H9 (cell line): ENCODE measurements around the gene EML1. TPM values are rescaled to one million over a fixed set of nuclear protein-coding genes. Genes with fewer than 3 reads are reported as not detected.
A peak's percentile ranks its signal among the peaks of the same experiment; 100 is the strongest.

Experiments used
- DNase-seq: peaks from one replicate; pipeline ENCODE4 v3.0.0-alpha.2; 2017
- H2AFZ ChIP-seq: one replicate; pipeline ENCODE4 v1.6.1; 2013; ENCODE audit warnings: mild to moderate bottlenecking, low read length, control low read depth, moderate library complexity
- H2AK5ac ChIP-seq: 2 replicates; pipeline ENCODE4 v1.6.1; 2013; ENCODE audit warnings: low read length, control low read depth, mixed read lengths; ENCODE audit not compliant: insufficient read length
- H2BK120ac ChIP-seq: one replicate; pipeline ENCODE4 v1.6.1; 2013; ENCODE audit warnings: low read depth, mild to moderate bottlenecking, low read length, control low read depth, inconsistent platforms; ENCODE audit not compliant: poor library complexity, severe bottlenecking
- H2BK12ac ChIP-seq: 2 replicates; pipeline ENCODE4 v1.6.1; 2013; ENCODE audit warnings: low read length, control low read depth, mixed read lengths, low read depth; ENCODE audit not compliant: insufficient read length
- H2BK15ac ChIP-seq: 2 replicates; pipeline ENCODE4 v1.6.1; 2013; ENCODE audit warnings: low read depth, low read length, control low read depth
- H2BK20ac ChIP-seq: one replicate; pipeline ENCODE4 v1.6.1; 2013; ENCODE audit warnings: low read depth, mild to moderate bottlenecking, low read length, control low read depth, inconsistent platforms; ENCODE audit not compliant: poor library complexity, severe bottlenecking
- H2BK5ac ChIP-seq: 2 replicates; pipeline ENCODE4 v1.6.1; 2013; ENCODE audit warnings: low read length, control low read depth, mixed read lengths; ENCODE audit not compliant: insufficient read length
- H3K14ac ChIP-seq: 2 replicates; pipeline ENCODE4 v1.6.1; 2013; ENCODE audit warnings: low read length, control low read depth; ENCODE audit not compliant: insufficient read depth
- H3K18ac ChIP-seq: 2 replicates; pipeline ENCODE4 v1.6.1; 2013; ENCODE audit warnings: low read depth, mild to moderate bottlenecking, mixed read lengths, low read length, control low read depth; ENCODE audit not compliant: insufficient read length
- H3K23ac ChIP-seq: 2 replicates; pipeline ENCODE4 v1.6.1; 2013; ENCODE audit warnings: low read length, control low read depth, mixed read lengths, low read depth; ENCODE audit not compliant: insufficient read length
- H3K23me2 ChIP-seq: 2 replicates; pipeline ENCODE4 v1.6.1; 2013; ENCODE audit warnings: low read depth, mild to moderate bottlenecking, mixed read lengths, low read length, control low read depth; ENCODE audit not compliant: insufficient read length, poor library complexity, severe bottlenecking
- H3K27ac ChIP-seq: 2 replicates; pipeline ENCODE4 v1.5.1; 2013; ENCODE audit warnings: low read length, control low read depth, mixed read lengths, low read depth; ENCODE audit not compliant: insufficient read length
- H3K27me3 ChIP-seq: 2 replicates; pipeline ENCODE4 v1.6.1; 2013; ENCODE audit warnings: low read length, control low read depth, inconsistent platforms; ENCODE audit not compliant: insufficient read depth
- H3K4ac ChIP-seq: 2 replicates; pipeline ENCODE4 v1.6.1; 2013; ENCODE audit warnings: low read depth, mild to moderate bottlenecking, control low read depth, inconsistent platforms, low read length, moderate library complexity
- H3K4me1 ChIP-seq: 2 replicates; pipeline ENCODE4 v1.6.1; 2013; ENCODE audit warnings: low read length, control low read depth, inconsistent platforms; ENCODE audit not compliant: insufficient read depth
- H3K4me2 ChIP-seq: 2 replicates; pipeline ENCODE4 v1.6.1; 2013; ENCODE audit warnings: low read length, control low read depth, mixed read lengths; ENCODE audit not compliant: insufficient read length, insufficient read depth
- H3K56ac ChIP-seq: 2 replicates; pipeline ENCODE4 v1.6.1; 2013; ENCODE audit warnings: low read depth, mild to moderate bottlenecking, mixed read lengths, low read length, control low read depth; ENCODE audit not compliant: insufficient read length
- H3K79me1 ChIP-seq: 2 replicates; pipeline ENCODE4 v1.6.1; 2013; ENCODE audit warnings: low read depth, mild to moderate bottlenecking, moderate library complexity, low read length, control low read depth, inconsistent platforms; ENCODE audit not compliant: insufficient read depth, poor library complexity, severe bottlenecking
- H3K79me2 ChIP-seq: 2 replicates; pipeline ENCODE4 v1.6.1; 2013; ENCODE audit warnings: low read length, control low read depth, inconsistent platforms; ENCODE audit not compliant: insufficient read depth
- H3K9ac ChIP-seq: 2 replicates; pipeline ENCODE4 v1.6.1; 2013; ENCODE audit warnings: low read length, control low read depth, mixed read lengths; ENCODE audit not compliant: insufficient read length; ENCODE audit errors: extremely low read depth
- H3K9me3 ChIP-seq: one replicate; pipeline ENCODE4 v1.6.1; 2013; ENCODE audit warnings: low read depth, low read length, inconsistent platforms; ENCODE audit not compliant: control insufficient read depth
- H3T11ph ChIP-seq: one replicate; pipeline ENCODE4 v1.6.1; 2013; ENCODE audit warnings: mild to moderate bottlenecking, low read length, control low read depth, inconsistent platforms
- H4K20me1 ChIP-seq: one replicate; pipeline ENCODE4 v1.6.1; 2013; ENCODE audit not compliant: control insufficient read depth, insufficient read length, insufficient read depth
- H4K5ac ChIP-seq: 2 replicates; pipeline ENCODE4 v1.6.1; 2013; ENCODE audit warnings: low read depth, mild to moderate bottlenecking, mixed read lengths, low read length, control low read depth; ENCODE audit not compliant: insufficient read length
- H4K8ac ChIP-seq: replicated peaks from 2 replicates; pipeline ENCODE4 v1.6.1; 2013; ENCODE audit warnings: low read length, control low read depth, mixed read lengths, low read depth; ENCODE audit not compliant: insufficient read length
- H4K91ac ChIP-seq: 2 replicates; pipeline ENCODE4 v1.6.1; 2013; ENCODE audit warnings: low read depth, mild to moderate bottlenecking, moderate library complexity, mixed read lengths, low read length, control low read depth; ENCODE audit not compliant: insufficient read length
- H3K27ac Mint-ChIP-seq, 3 experiments: 2 replicates in 2 of 3; 3 replicates in 1 of 3; pipeline ENCODE4 v1.8.0; 2020 to 2021; ENCODE audit warnings: mixed read lengths in 3 of 3, mild to moderate bottlenecking in 1 of 3, moderate library complexity in 1 of 3
- H3K27me3 Mint-ChIP-seq: 2 replicates; pipeline ENCODE4 v1.8.0; 2021; ENCODE audit warnings: low read depth, mild to moderate bottlenecking, moderate library complexity, mixed read lengths
- H3K36me3 Mint-ChIP-seq, 3 experiments: 2 replicates in 2 of 3; 3 replicates in 1 of 3; pipeline ENCODE4 v1.8.0; 2020 to 2021; ENCODE audit warnings: low read depth in 3 of 3, mixed read lengths in 3 of 3; ENCODE audit not compliant: insufficient read depth in 1 of 3
- H3K4me1 Mint-ChIP-seq, 2 experiments: 2 replicates each; pipeline ENCODE4 v1.8.0; 2020; ENCODE audit warnings: mixed read lengths in 2 of 2
- H3K4me3 Mint-ChIP-seq, 2 experiments: 2 replicates in 1 of 2; 3 replicates in 1 of 2; pipeline ENCODE4 v1.8.0; 2020 to 2021; ENCODE audit warnings: mild to moderate bottlenecking in 2 of 2, mixed read lengths in 2 of 2, moderate library complexity in 1 of 2
- H3K9me3 Mint-ChIP-seq, 2 experiments: 2 replicates in 1 of 2; 3 replicates in 1 of 2; pipeline ENCODE4 v1.8.0; 2020; ENCODE audit warnings: mild to moderate bottlenecking in 2 of 2, mixed read lengths in 2 of 2, moderate library complexity in 1 of 2
- WGBS: extraction: QIAGEN DNeasy Blood & Tissue Kit; methylation state at CpG from one replicate; pipeline ENCODE4 v1.1.7; 2013; ENCODE audit warnings: missing lambda C conversion rate, low lambda C conversion rate, mixed read lengths; ENCODE audit not compliant: insufficient read length; ENCODE audit errors: extremely low coverage; 5-methylcytosine and 5-hydroxymethylcytosine counted together
- total RNA-seq: library from RNA; stranded (reverse); gene quantifications from 2 replicates; pipeline ENCODE4 v1.2.1, GENCODE V29; 2021
- TF ChIP-seq, protein P1 (sequence below): fragments of 200-600 bp; sonication (generic); conservative IDR thresholded peaks from 3 replicates; pipeline ENCODE4 v1.8.0; 2021; ENCODE audit warnings: antibody characterized with exemption, mild to moderate bottlenecking

Gene EML1
- total RNA-seq, 1 experiment from 2014 or later, result 16.7 TPM

DNA sequence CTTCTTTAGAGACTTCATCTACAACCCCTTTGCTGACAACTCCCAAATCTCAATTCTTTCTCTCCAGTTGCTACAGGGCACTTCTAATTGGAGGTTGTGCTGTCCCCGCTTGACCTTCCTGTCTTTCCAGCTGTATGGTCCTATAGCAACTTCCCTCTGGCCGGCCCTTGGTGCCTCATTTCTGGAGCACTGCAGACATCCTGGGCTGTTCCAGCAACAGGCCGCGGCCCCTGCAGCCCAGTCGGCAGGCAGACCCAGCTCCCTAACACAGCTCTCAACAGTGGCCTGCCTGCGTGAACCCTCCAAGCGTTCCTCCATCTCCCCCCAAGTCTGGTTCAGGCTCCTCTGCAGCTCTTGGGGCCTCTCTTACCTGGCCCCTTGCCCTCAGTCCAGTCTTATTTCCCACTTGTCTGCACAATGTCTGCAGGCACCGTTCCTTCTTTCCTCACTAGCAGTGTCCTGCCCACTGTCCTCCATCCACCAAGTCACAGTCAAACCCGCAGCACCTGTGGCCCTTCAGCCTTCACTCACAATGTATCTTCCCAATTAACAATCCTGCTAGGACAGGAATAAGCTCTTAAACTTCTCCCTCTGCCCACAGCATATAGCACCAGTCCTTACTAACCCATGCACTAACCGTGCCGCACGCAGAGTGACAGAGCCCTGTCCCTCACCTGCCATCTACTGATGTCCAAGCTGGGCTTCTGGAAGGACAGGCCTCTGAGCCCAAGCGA, 1.6 kb upstream of the EML1 start:
- Histone ChIP-seq H2BK5ac (no peak overlapping the region), H2BK15ac (no peak overlapping the region), H3K18ac (no peak overlapping the region), H3K14ac (no peak overlapping the region), H4K8ac (no peak overlapping the region), H2AFZ (no peak overlapping the region), H3K23ac (no peak overlapping the region), H3K4ac (no peak overlapping the region), H2AK5ac (no peak overlapping the region), H3K9me3 (no peaks in the 10 kb centered on the region), H4K20me1 (no peaks in the 10 kb centered on the region), H3K4me2 (no peak overlapping the region), H2BK120ac (no peak overlapping the region), H3T11ph (no peak overlapping the region), H3K23me2 (peaks cover 4% of the 10 kb centered on the region), H3K79me2 (no peaks in the 10 kb centered on the region), H2BK12ac (no peak overlapping the region), H3K4me1 (no peaks in the 10 kb centered on the region), H3K79me1 (no peaks in the 10 kb centered on the region), H4K91ac (no peak overlapping the region), H4K5ac (no peak overlapping the region), H2BK20ac (no peak overlapping the region), H3K27me3 (no peaks in the 10 kb centered on the region), H3K9ac (no peak overlapping the region), H3K27ac (no peak overlapping the region), H3K56ac (no peak overlapping the region)
- peaks cover 21% of the 10 kb centered on the region for H3K27me3 Mint-ChIP-seq
- no peak for DNase-seq
- no peak overlapping the region for H3K4me3 Mint-ChIP-seq
- no CpG with 5 or more reads among the region's 13 CpGs for WGBS
- peak overlapping the region in 1 of 3 experiments; percentile 0; a peak in 1 of 7 replicates for H3K27ac Mint-ChIP-seq
- peaks cover 21 to 26% of the 10 kb centered on the region in 2 experiments for H3K4me1 Mint-ChIP-seq
- TF ChIP-seq, protein P1, sequence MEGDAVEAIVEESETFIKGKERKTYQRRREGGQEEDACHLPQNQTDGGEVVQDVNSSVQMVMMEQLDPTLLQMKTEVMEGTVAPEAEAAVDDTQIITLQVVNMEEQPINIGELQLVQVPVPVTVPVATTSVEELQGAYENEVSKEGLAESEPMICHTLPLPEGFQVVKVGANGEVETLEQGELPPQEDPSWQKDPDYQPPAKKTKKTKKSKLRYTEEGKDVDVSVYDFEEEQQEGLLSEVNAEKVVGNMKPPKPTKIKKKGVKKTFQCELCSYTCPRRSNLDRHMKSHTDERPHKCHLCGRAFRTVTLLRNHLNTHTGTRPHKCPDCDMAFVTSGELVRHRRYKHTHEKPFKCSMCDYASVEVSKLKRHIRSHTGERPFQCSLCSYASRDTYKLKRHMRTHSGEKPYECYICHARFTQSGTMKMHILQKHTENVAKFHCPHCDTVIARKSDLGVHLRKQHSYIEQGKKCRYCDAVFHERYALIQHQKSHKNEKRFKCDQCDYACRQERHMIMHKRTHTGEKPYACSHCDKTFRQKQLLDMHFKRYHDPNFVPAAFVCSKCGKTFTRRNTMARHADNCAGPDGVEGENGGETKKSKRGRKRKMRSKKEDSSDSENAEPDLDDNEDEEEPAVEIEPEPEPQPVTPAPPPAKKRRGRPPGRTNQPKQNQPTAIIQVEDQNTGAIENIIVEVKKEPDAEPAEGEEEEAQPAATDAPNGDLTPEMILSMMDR, result no peak
- no peaks in the 10 kb centered on the region for H3K9me3 Mint-ChIP-seq
- no peaks in the 10 kb centered on the region for H3K36me3 Mint-ChIP-seq
